ENCODE results near the gene BTBD2. TPM values are rescaled to one million over a fixed set of nuclear protein-coding genes. Genes with fewer than 3 reads are reported as not detected.

Gene BTBD2
- polyA plus RNA-seq, 4 donors, result 90.4 to 129 (median 95.5) TPM

GRCh38 chr19:1987197-1988187 lies 28.0 kb downstream of the BTBD2 start:
- no peak for DNase-seq (ENCODE audit: low read depth in 4 of 4, low spot score in 3 of 4)

- no peak for DNase-seq (ENCODE audit: low read depth in 4 of 4, low spot score in 3 of 4)
Measured at GRCh38 chr19:1986357-1987162, 29.0 kb downstream of the BTBD2 start.

- no peak for DNase-seq (ENCODE audit: low read depth in 4 of 4, low spot score in 3 of 4)
Measured at GRCh38 chr19:1985588-1986356, 29.7 kb downstream of the BTBD2 start.

- DNase-seq (ENCODE audit: low read depth in 4 of 4, low spot score in 3 of 4), result no peak
Measured at GRCh38 chr19:1984357-1984756, 31.2 kb downstream of the BTBD2 start.

GRCh38 chr19:1981253-1981652 lies 34.3 kb downstream of the BTBD2 start:
- DNase-seq (ENCODE audit: low read depth in 4 of 4, low spot score in 3 of 4), result no peak

- no peak for DNase-seq (ENCODE audit: low read depth in 4 of 4, low spot score in 3 of 4)
Measured at GRCh38 chr19:1980809-1981181, 34.7 kb downstream of the BTBD2 start.

GRCh38 chr19:1980091-1980808 lies 35.3 kb downstream of the BTBD2 start:
- no peak for DNase-seq (ENCODE audit: low read depth in 4 of 4, low spot score in 3 of 4)

- DNase-seq (ENCODE audit: low read depth in 4 of 4, low spot score in 3 of 4), result no peak
Measured at GRCh38 chr19:1979642-1980041, 35.9 kb downstream of the BTBD2 start.

- no peak for DNase-seq (ENCODE audit: low read depth in 4 of 4, low spot score in 3 of 4)
Measured at GRCh38 chr19:1979017-1979416, 36.5 kb downstream of the BTBD2 start.

- no peak for DNase-seq (ENCODE audit: low read depth in 4 of 4, low spot score in 3 of 4)
Measured at GRCh38 chr19:1978346-1978894, 37.1 kb downstream of the BTBD2 start.

- DNase-seq (ENCODE audit: low read depth in 4 of 4, low spot score in 3 of 4), result no peak
Measured at GRCh38 chr19:1977120-1977519, 38.4 kb downstream of the BTBD2 start.

- DNase-seq (ENCODE audit: low read depth in 4 of 4, low spot score in 3 of 4), result no peak
Measured at GRCh38 chr19:1975162-1975480, 40.4 kb downstream of the BTBD2 start.

GRCh38 chr19:1974381-1975161 lies 40.9 kb downstream of the BTBD2 start:
- no peak for DNase-seq (ENCODE audit: low read depth in 4 of 4, low spot score in 3 of 4)

GRCh38 chr19:1970806-1971502 lies 44.6 kb downstream of the BTBD2 start:
- no peak for DNase-seq (ENCODE audit: low read depth in 4 of 4, low spot score in 3 of 4)

- DNase-seq (ENCODE audit: low read depth in 4 of 4, low spot score in 3 of 4), result no peak
Measured at GRCh38 chr19:1970003-1970805, 45.3 kb downstream of the BTBD2 start.

- no peak for DNase-seq (ENCODE audit: low read depth in 4 of 4, low spot score in 3 of 4)
Measured at GRCh38 chr19:1969176-1970002, 46.1 kb downstream of the BTBD2 start.

All from left renal pelvis (tissue), 4 donors.